Chondrocyte (in vitro differentiated cells): ENCODE data around the gene ZSCAN10. TPM values are rescaled to one million over a fixed set of nuclear protein-coding genes. Genes with fewer than 3 reads are reported as not detected.

Experiments
- DNase-seq: peaks from one replicate; pipeline ENCODE4 v3.0.0; 2021; ENCODE audit warnings: mixed read lengths, low spot score
- H3K27ac Mint-ChIP-seq: one replicate; pipeline ENCODE4 v1.8.0; 2021; ENCODE audit warnings: mild to moderate bottlenecking, moderate library complexity, mixed read lengths; ENCODE audit not compliant: unreplicated experiment
- H3K27me3 Mint-ChIP-seq: 2 replicates; pipeline ENCODE4 v1.8.0; 2021; ENCODE audit warnings: low read depth, mixed read lengths
- H3K36me3 Mint-ChIP-seq: 2 replicates; pipeline ENCODE4 v1.8.0; 2021; ENCODE audit warnings: low read depth, mixed read lengths
- H3K4me1 Mint-ChIP-seq: 2 replicates; pipeline ENCODE4 v1.8.0; 2021; ENCODE audit warnings: low read depth, mild to moderate bottlenecking, mixed read lengths
- H3K4me3 Mint-ChIP-seq: one replicate; pipeline ENCODE4 v1.8.0; 2021; ENCODE audit warnings: mild to moderate bottlenecking, moderate library complexity, mixed read lengths; ENCODE audit not compliant: unreplicated experiment
- H3K9me3 Mint-ChIP-seq: 2 replicates; pipeline ENCODE4 v1.8.0; 2021; ENCODE audit warnings: low read depth, mixed read lengths
- CTCF ChIP-seq: fragments of 200-600 bp; sonication (generic); IDR thresholded peaks from 2 replicates; pipeline ENCODE4 v1.5.0; 2021; ENCODE audit warnings: antibody characterized with exemption, mild to moderate bottlenecking, moderate library complexity
- total RNA-seq: library from RNA; stranded (reverse); gene quantifications from 3 replicates; pipeline ENCODE4 v1.2.1, GENCODE V29; 2021

Gene ZSCAN10
- total RNA-seq, 1 donor from 2014 or later = not detected

GRCh38 chr16:3091551-3091950 lies 7.5 kb downstream of the ZSCAN10 start:
- Mint-ChIP-seq H3K36me3 (no peaks in the 10 kb centered on the region), H3K27ac (no peak overlapping the region), H3K4me1 (peaks cover 9% of the 10 kb centered on the region), H3K9me3 (no peaks in the 10 kb centered on the region), H3K27me3 (peaks cover 10% of the 10 kb centered on the region), H3K4me3 (no peak overlapping the region)
- no peak for DNase-seq
- TF ChIP-seq CTCF = no peak

GRCh38 chr16:3089717-3090592 lies 9.1 kb downstream of the ZSCAN10 start:
- Mint-ChIP-seq H3K27me3 (peaks cover 11% of the 10 kb centered on the region), H3K4me3 (no peak overlapping the region), H3K36me3 (no peaks in the 10 kb centered on the region), H3K4me1 (peaks cover 9% of the 10 kb centered on the region), H3K9me3 (no peaks in the 10 kb centered on the region), H3K27ac (no peak overlapping the region)
- DNase-seq = no peak
- TF ChIP-seq CTCF = no peak

GRCh38 chr16:3088925-3089716 lies 10.0 kb downstream of the ZSCAN10 start:
- no peak for DNase-seq
- Mint-ChIP-seq H3K4me1 (peaks cover 9% of the 10 kb centered on the region), H3K27ac (no peak overlapping the region), H3K27me3 (peaks cover 11% of the 10 kb centered on the region), H3K4me3 (no peak overlapping the region), H3K9me3 (no peaks in the 10 kb centered on the region), H3K36me3 (no peaks in the 10 kb centered on the region)
- TF ChIP-seq CTCF = no peak

- peaks cover 9% of the 10 kb centered on the region for H3K4me1 Mint-ChIP-seq
- no peaks in the 10 kb centered on the region for H3K36me3 Mint-ChIP-seq
- TF ChIP-seq CTCF = no peak
- H3K9me3 Mint-ChIP-seq = no peaks in the 10 kb centered on the region
- no peak overlapping the region for H3K4me3 Mint-ChIP-seq
- no peak overlapping the region for H3K27ac Mint-ChIP-seq
- H3K27me3 Mint-ChIP-seq = peaks cover 11% of the 10 kb centered on the region
- no peak for DNase-seq
Measured at GRCh38 chr16:3088450-3088849, 10.6 kb downstream of the ZSCAN10 start.
